SK-N-MC (cell line): ENCODE data around the gene MED27.

Experiments used
- EZH2 ChIP-seq: fragments of 200-600 bp; sonication (generic); IDR thresholded peaks from one replicate; pipeline ENCODE4 v1.6.1; 2017; ENCODE audit warnings: antibody characterized with exemption
- FOXP2 ChIP-seq: optimal IDR thresholded peaks from 2 replicates; pipeline ENCODE3; 2011; ENCODE audit warnings: mild to moderate bottlenecking, moderate library complexity; ENCODE audit not compliant: insufficient read depth; ENCODE audit errors: extremely low read length, control extremely low read depth
- POLR2AphosphoS5 ChIP-seq: IDR thresholded peaks from 2 replicates; pipeline ENCODE4 v1.6.1; 2012; ENCODE audit warnings: mild to moderate bottlenecking, low read depth, low read length, borderline replicate concordance

- no peak for TF ChIP-seq POLR2AphosphoS5
- TF ChIP-seq EZH2: no peak
- no peak for TF ChIP-seq FOXP2
Observed at GRCh38 chr9:132002643-132003318, 76.9 kb downstream of the MED27 start.
